Spleen (tissue), 11 donors: ENCODE measurements around the gene CBX2. TPM values are rescaled to one million over a fixed set of nuclear protein-coding genes. Genes with fewer than 3 reads are reported as not detected.
A peak's percentile ranks its signal among the peaks of the same experiment; 100 is the strongest.

Source experiments
- DNase-seq: peaks from one replicate; pipeline ENCODE4 v3.0.0-alpha.2; 2020
- H3K27ac ChIP-seq, 8 donors: fragments of 200-600 bp; sonication (generic) in 7 of 8; 1 replicate in 4 of 8; 2 replicates in 4 of 8; pipeline versions ENCODE4 v1.5.0 to v1.8.0; 2016 to 2021; ENCODE audit warnings: inconsistent platforms in 4 of 8, mild to moderate bottlenecking in 4 of 8, moderate library complexity in 1 of 8
- H3K27me3 ChIP-seq, 7 donors: fragments of 200-600 bp; sonication (generic) in 6 of 7; replicated peaks in 1 of 7; 1 replicate in 4 of 7; 2 replicates in 3 of 7; pipeline versions ENCODE4 v1.5.0 to v1.8.0; 2016 to 2021; ENCODE audit warnings: inconsistent platforms in 3 of 7, mild to moderate bottlenecking in 1 of 7
- H3K36me3 ChIP-seq, 6 donors: fragments of 200-600 bp; sonication (generic) in 5 of 6; 1 replicate in 4 of 6; 2 replicates in 2 of 6; pipeline versions ENCODE4 v1.5.0 to v1.8.0; 2016 to 2021; ENCODE audit warnings: inconsistent platforms in 2 of 6
- H3K4me1 ChIP-seq, 6 donors: fragments of 200-600 bp; sonication (generic) in 5 of 6; 1 replicate in 3 of 6; 2 replicates in 3 of 6; pipeline versions ENCODE4 v1.5.0 to v1.8.0; 2016 to 2021; ENCODE audit warnings: inconsistent platforms in 3 of 6
- H3K4me3 ChIP-seq, 8 donors: fragments of 200-600 bp; sonication (generic) in 7 of 8; 1 replicate in 4 of 8; 2 replicates in 4 of 8; pipeline versions ENCODE4 v1.5.0 to v1.8.0; 2016 to 2021; ENCODE audit warnings: inconsistent platforms in 4 of 8, mild to moderate bottlenecking in 4 of 8, moderate library complexity in 2 of 8
- H3K9me3 ChIP-seq, 8 donors: fragments of 200-600 bp; sonication (generic) in 7 of 8; 1 replicate in 4 of 8; 2 replicates in 4 of 8; pipeline versions ENCODE4 v1.5.0 to v1.8.0; 2016 to 2021; ENCODE audit warnings: inconsistent platforms in 4 of 8
- CTCF ChIP-seq, 11 experiments: fragments of 200-600 bp in 7 of 11; fragments of 450-650 bp in 4 of 11; sonication (generic) in 4 of 11; IDR thresholded peaks in 8 of 11; conservative IDR thresholded peaks in 3 of 11; 1 replicate in 7 of 11; 2 replicates in 4 of 11; pipeline versions ENCODE4 v1.4.0 to v1.8.0; 2016 to 2021; ENCODE audit warnings: antibody characterized with exemption in 11 of 11, inconsistent platforms in 4 of 11, mild to moderate bottlenecking in 1 of 11
- POLR2A ChIP-seq, 3 donors: fragments of 450-650 bp; IDR thresholded peaks; one replicate each; pipeline ENCODE4 v1.5.1; 2017; ENCODE audit warnings: antibody characterized with exemption in 3 of 3, mild to moderate bottlenecking in 1 of 3
- POLR2AphosphoS5 ChIP-seq, 3 donors: sonication (generic); formaldehyde crosslinking; IDR thresholded peaks; one replicate each; pipeline ENCODE4 v1.5.1; 2017; ENCODE audit warnings: antibody characterized with exemption in 3 of 3
- WGBS, 5 donors: extraction: QIAGEN DNeasy Blood & Tissue Kit in 3 of 5; methylation state at CpG; one replicate each; pipeline versions ENCODE4 v1.1.5 to v1.1.7; 2013 to 2018; 5-methylcytosine and 5-hydroxymethylcytosine counted together
- intact Hi-C: fragments of 100-400 bp; cut with DNase I; formaldehyde crosslinking; loops from one replicate; pipeline ENCODE4 v1.15.0; 2023; ENCODE audit warnings: low total_unique reads
- polyA plus RNA-seq, 3 donors: library from polyadenylated mRNA; stranded (reverse); fragments of 200-250 nt; gene quantifications; one replicate each; pipeline ENCODE4 v1.2.1, GENCODE V29; 2013
- total RNA-seq, 7 donors: library from RNA; depleted of rRNA in 3 of 7; stranded (reverse); fragments of >200 nt in 3 of 7; fragmentation: NEBNext Ultra II Directional in 4 of 7; extraction: Animal tissue kit (Norgen Biotek cat#: 25700) in 4 of 7; gene quantifications; one replicate each; pipeline versions ENCODE4 v1.1.0 to v1.2.1, GENCODE V29; 2016 to 2021
- donor health status: healthy with polysubstance abuse.
- donor health status: DM: no; HTN: no; CAD: no; lungs with moderate emphysema.
- donor health status: DM: no; HTN: no; CAD: no.
- donor health status: Bipolar disorder and iron deficiency.
- donor health status: healthy.
- donor health status: DM: no; HTN: no; CAD: no.
- donor health status: DM: yes; HTN: yes; CAD: no.

CBX2 gene
- total and polyA plus RNA-seq, 10 donors = 0.48 to 6.2 (median 3.3) TPM

GRCh38 chr17:79799538-79800324 lies 21.8 kb downstream of the CBX2 start:
- intact Hi-C loops = loop anchor here (5.0 kb wide), 2 partner anchors 43 to 193 kb away; no protein-coding TSS in a partner anchor
- H3K36me3 ChIP-seq = peaks cover 0 to 7% (median 2%) of the 10 kb centered on the region in 6 donors
- TF ChIP-seq POLR2A (IDR thresholded peaks at IDR 0.05) = no peak
- TF ChIP-seq CTCF (IDR thresholded peaks at IDR 0.05 in 8 of 11, conservative IDR thresholded peaks at IDR 0.05 in 3 of 11) = no peak
- TF ChIP-seq POLR2AphosphoS5 (IDR thresholded peaks at IDR 0.05) = no peak
- peak overlapping the region in 1 of 8 donors; percentile 80 for H3K4me3 ChIP-seq
- DNase-seq = no peak
- H3K27me3 ChIP-seq = peaks cover 46 to 80% (median 75%) of the 10 kb centered on the region in 7 donors
- 3 to 5% (median 4%) methylated on average over 31 of the region's 31 CpGs for WGBS, 5 donors
- peaks cover 37 to 89% (median 84%) of the 10 kb centered on the region in 6 donors for H3K4me1 ChIP-seq
- peaks cover 0 to 30% (median 0%) of the 10 kb centered on the region in 8 donors for H3K9me3 ChIP-seq
- no peak overlapping the region for H3K27ac ChIP-seq

- TF ChIP-seq CTCF (IDR thresholded peaks at IDR 0.05 in 8 of 11, conservative IDR thresholded peaks at IDR 0.05 in 3 of 11) = no peak
- no peak for TF ChIP-seq POLR2A (IDR thresholded peaks at IDR 0.05)
- no peak for TF ChIP-seq POLR2AphosphoS5 (IDR thresholded peaks at IDR 0.05)
- Histone ChIP-seq H3K9me3 (peaks cover 0 to 30% (median 0%) of the 10 kb centered on the region in 8 donors), H3K4me1 (peaks cover 37 to 94% (median 87%) of the 10 kb centered on the region in 6 donors), H3K27ac (no peak overlapping the region), H3K36me3 (no peaks in the 10 kb centered on the region), H3K4me3 (peak overlapping the region in 1 of 8 donors; percentile 80), H3K27me3 (peaks cover 49 to 85% (median 83%) of the 10 kb centered on the region in 7 donors)
- intact Hi-C loops = loop anchor here (5.0 kb wide), 1 partner anchor 42 kb away; no protein-coding TSS in a partner anchor
- WGBS, 5 donors = 3 to 4% (median 3%) methylated on average over 25 to 44 of the region's 44 CpGs
- DNase-seq = no peak
These were observed 22.6 kb downstream of the CBX2 start for GRCh38 chr17:79800325-79801155.

DNA sequence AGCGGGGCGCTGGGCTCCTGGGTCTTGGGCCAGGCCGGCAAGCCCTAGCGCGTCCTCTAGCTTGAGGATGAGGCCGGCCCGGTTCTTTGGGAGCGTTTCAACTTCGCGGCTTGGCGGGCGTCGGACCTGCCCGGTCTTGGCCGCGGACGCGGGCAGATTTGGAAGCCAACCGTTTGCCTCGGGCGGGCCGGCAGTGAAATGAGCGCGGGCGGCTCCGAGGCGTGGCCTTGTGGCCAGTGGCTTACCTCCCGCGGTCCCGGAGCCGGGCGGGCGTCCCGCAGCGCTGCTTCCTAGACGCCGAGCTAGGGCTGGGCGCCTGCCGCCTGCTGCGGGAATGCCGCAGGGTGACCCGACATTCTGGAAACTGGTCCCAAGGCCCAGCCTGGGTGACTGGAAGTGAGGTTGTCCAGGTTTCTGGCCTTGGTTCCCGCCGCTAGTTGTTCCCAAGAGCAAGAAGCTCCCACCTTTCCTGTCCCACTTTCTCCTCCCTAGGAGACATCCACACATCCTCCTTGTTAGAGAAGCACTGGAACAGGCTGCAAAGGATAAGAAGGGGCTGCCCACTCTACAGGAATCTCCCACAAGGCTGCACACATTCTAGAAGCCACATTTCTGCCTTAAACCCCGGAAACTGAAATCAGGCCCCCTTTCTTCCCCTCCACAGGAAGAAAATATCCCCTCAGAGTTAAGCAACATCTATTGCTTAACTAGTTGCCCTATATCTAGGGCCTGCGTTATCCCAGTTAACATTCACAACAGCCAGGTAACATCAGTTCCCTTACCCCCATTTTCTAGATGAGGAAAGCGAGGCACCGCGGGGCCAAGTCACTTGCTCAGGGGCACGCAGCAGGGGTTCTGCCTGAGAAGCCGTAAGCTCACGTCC lies 23.4 kb downstream of the CBX2 start:
- Histone ChIP-seq H3K4me1 (peaks cover 31 to 86% (median 79%) of the 10 kb centered on the region in 6 donors), H3K27ac (no peak overlapping the region), H3K27me3 (peaks cover 51 to 93% (median 91%) of the 10 kb centered on the region in 7 donors), H3K36me3 (no peaks in the 10 kb centered on the region), H3K9me3 (peaks cover 0 to 30% (median 0%) of the 10 kb centered on the region in 8 donors), H3K4me3 (peak overlapping the region in 1 of 8 donors; percentile 80)
- 5 to 16% (median 9%) methylated on average over 19 to 52 of the region's 52 CpGs for WGBS, 5 donors
- TF ChIP-seq POLR2AphosphoS5 (IDR thresholded peaks at IDR 0.05) (no peak), POLR2A (IDR thresholded peaks at IDR 0.05) (no peak), CTCF (IDR thresholded peaks at IDR 0.05 in 8 of 11, conservative IDR thresholded peaks at IDR 0.05 in 3 of 11) (peak in 1 of 11 experiments; percentile 14)
- DNase-seq = no peak
- intact Hi-C loops = loop anchor here (5.0 kb wide), 1 partner anchor 41 kb away; no protein-coding TSS in a partner anchor
